Measurements from ENCODE around the gene TNFRSF8. TPM values are rescaled to one million over a fixed set of nuclear protein-coding genes. Genes with fewer than 3 reads are reported as not detected.
A peak's percentile ranks its signal among the peaks of the same experiment; 100 is the strongest.

TNFRSF8 gene
- polyA plus RNA-seq, 1 of the 3 experiments (the other 2 are of a cell fraction) = 0.07 TPM

DNA sequence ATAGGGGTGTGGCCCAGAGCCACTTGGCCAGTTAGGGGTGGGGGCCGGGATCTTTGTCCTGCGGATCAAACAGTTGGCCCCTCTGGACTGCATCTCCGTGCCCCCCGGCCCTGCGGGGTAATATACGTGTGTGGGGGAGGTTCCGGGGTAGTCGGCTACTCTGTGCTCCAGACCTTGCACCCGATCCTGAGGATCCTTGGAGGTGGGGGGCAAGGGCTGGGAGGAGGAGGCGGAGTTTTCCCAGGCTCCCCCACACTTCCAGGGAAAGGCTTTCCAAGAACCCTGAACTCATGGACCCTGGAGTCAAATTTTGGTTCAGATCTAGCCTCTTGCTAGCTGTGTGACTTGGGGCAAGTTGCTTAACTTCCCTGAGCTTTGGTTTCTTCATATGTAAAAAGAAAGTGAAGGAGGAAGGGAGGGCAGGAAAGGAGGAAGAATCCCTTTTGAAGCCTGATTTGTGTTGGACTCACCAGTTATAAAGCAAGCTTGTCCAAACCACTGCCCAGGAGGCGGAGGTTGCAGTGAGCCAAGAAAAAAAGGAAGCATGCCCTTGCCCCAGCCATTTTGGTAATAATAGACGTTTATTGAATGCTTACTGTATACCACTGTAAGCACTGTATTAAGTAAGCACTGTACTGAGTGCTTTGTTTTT, 43.1 kb upstream of the TNFRSF8 start:
- no peaks in the 10 kb centered on the region for H3K27me3 ChIP-seq (ENCODE audit: insufficient read depth)
- H3K27ac ChIP-seq (ENCODE audit: low read depth in 2 of 2, low read length in 1 of 2) = peak overlapping the region; percentile 39 to 62; a peak in 3 of 4 replicates
- H3K9me2 ChIP-seq = no peaks in the 10 kb centered on the region
- H3K4me3 ChIP-seq (ENCODE audit: low read depth in 2 of 2, low read length in 1 of 2) = peak overlapping the region; percentile 70 to 94
- TF ChIP-seq SIN3A (IDR thresholded peaks at IDR 0.05; ENCODE audit: borderline replicate concordance, low read depth, low read length) = no peak
- TF ChIP-seq MAX (IDR thresholded peaks at IDR 0.05; ENCODE audit: low read depth) = no peak
- TF ChIP-seq RXRA (IDR thresholded peaks at IDR 0.05; ENCODE audit: borderline replicate concordance, low read depth) = no peak
- no peak for TF ChIP-seq TAF1 (IDR thresholded peaks at IDR 0.05; ENCODE audit: borderline replicate concordance, low read depth, low read length)
- no peak for TF ChIP-seq RFX5 (IDR thresholded peaks at IDR 0.05; ENCODE audit: low read length)
- TF ChIP-seq CHD2 (IDR thresholded peaks at IDR 0.05; ENCODE audit: low read length, partially characterized antibody) = no peak
- TF ChIP-seq, protein P1, sequence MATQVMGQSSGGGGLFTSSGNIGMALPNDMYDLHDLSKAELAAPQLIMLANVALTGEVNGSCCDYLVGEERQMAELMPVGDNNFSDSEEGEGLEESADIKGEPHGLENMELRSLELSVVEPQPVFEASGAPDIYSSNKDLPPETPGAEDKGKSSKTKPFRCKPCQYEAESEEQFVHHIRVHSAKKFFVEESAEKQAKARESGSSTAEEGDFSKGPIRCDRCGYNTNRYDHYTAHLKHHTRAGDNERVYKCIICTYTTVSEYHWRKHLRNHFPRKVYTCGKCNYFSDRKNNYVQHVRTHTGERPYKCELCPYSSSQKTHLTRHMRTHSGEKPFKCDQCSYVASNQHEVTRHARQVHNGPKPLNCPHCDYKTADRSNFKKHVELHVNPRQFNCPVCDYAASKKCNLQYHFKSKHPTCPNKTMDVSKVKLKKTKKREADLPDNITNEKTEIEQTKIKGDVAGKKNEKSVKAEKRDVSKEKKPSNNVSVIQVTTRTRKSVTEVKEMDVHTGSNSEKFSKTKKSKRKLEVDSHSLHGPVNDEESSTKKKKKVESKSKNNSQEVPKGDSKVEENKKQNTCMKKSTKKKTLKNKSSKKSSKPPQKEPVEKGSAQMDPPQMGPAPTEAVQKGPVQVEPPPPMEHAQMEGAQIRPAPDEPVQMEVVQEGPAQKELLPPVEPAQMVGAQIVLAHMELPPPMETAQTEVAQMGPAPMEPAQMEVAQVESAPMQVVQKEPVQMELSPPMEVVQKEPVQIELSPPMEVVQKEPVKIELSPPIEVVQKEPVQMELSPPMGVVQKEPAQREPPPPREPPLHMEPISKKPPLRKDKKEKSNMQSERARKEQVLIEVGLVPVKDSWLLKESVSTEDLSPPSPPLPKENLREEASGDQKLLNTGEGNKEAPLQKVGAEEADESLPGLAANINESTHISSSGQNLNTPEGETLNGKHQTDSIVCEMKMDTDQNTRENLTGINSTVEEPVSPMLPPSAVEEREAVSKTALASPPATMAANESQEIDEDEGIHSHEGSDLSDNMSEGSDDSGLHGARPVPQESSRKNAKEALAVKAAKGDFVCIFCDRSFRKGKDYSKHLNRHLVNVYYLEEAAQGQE (IDR thresholded peaks at IDR 0.05; ENCODE audit: low read depth, low read length) = no peak
- TF ChIP-seq RCOR1 (IDR thresholded peaks at IDR 0.05; ENCODE audit: low read length) = no peak
- no peak for TF ChIP-seq GABPA (IDR thresholded peaks at IDR 0.05; ENCODE audit: low read depth)
- TF ChIP-seq ELF1 (IDR thresholded peaks at IDR 0.05) = no peak
- TF ChIP-seq, protein P2, sequence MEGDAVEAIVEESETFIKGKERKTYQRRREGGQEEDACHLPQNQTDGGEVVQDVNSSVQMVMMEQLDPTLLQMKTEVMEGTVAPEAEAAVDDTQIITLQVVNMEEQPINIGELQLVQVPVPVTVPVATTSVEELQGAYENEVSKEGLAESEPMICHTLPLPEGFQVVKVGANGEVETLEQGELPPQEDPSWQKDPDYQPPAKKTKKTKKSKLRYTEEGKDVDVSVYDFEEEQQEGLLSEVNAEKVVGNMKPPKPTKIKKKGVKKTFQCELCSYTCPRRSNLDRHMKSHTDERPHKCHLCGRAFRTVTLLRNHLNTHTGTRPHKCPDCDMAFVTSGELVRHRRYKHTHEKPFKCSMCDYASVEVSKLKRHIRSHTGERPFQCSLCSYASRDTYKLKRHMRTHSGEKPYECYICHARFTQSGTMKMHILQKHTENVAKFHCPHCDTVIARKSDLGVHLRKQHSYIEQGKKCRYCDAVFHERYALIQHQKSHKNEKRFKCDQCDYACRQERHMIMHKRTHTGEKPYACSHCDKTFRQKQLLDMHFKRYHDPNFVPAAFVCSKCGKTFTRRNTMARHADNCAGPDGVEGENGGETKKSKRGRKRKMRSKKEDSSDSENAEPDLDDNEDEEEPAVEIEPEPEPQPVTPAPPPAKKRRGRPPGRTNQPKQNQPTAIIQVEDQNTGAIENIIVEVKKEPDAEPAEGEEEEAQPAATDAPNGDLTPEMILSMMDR (IDR thresholded peaks at IDR 0.05) = no peak
- no peak for TF ChIP-seq TCF12 (IDR thresholded peaks at IDR 0.05)
- TF ChIP-seq TEAD4 (IDR thresholded peaks at IDR 0.05; ENCODE audit: borderline replicate concordance, insufficient read depth) = no peak
- peak overlapping the region; percentile 91 for H2AFZ ChIP-seq (ENCODE audit: low read depth)
- H3F3A ChIP-seq (replicated peaks; ENCODE audit: insufficient read depth) = no peaks in the 10 kb centered on the region
- CTCF ChIA-PET = interaction anchor here (0.7 to 1.8 kb wide), 3 partner anchors 11 to 182 kb away, joined by 3 to 7 read pairs (median 5); no protein-coding TSS in a partner anchor
- H3K4me2 ChIP-seq = peak overlapping the region; percentile 96
- peaks cover 6 to 10% of the 10 kb centered on the region in 2 experiments for H3K36me3 ChIP-seq (replicated peaks in 1 of 2; ENCODE audit: control insufficient read depth in 1 of 2, insufficient read depth in 2 of 2, low read length in 1 of 2)
- no peaks in the 10 kb centered on the region for H3K9me3 ChIP-seq
- peak overlapping the region; percentile 81 for H3K9ac ChIP-seq
- H4K20me1 ChIP-seq (ENCODE audit: insufficient read depth) = no peaks in the 10 kb centered on the region
- POLR2A ChIA-PET = interaction anchor here (1.0 to 1.4 kb wide), 2 partner anchors 9 to 111 kb away, joined by 3 to 19 read pairs; no protein-coding TSS in a partner anchor
- H3K4me1 ChIP-seq (ENCODE audit: control insufficient read depth in 1 of 2, insufficient read depth in 2 of 2, low read depth in 1 of 2, low read length in 1 of 2) = no peaks in the 10 kb centered on the region; a peak in 1 of 4 replicates
- H3K79me2 ChIP-seq (ENCODE audit: insufficient read depth) = peaks cover 22% of the 10 kb centered on the region
- DNase-seq = no peak
- 15% methylated on average over 10 of the region's 12 CpGs for WGBS (ENCODE audit: low lambda C conversion rate)
